Activated T-cell treated with anti-CD3 and anti-CD28 coated beads, Interleukin-2, amount 50 U/mL, for 72 hours (primary cell): ENCODE data around the gene DOCK2. TPM values are rescaled to one million over a fixed set of nuclear protein-coding genes. Genes with fewer than 3 reads are reported as not detected.

Experiments used
- ATAC-seq, 2 donors: fragments of 150-1000 bp; cut with Tn5 transposase; replicated peaks in 1 of 2; 2 replicates each; pipeline ENCODE4 v1.10.0; 2021; ENCODE audit warnings: moderate library complexity in 2 of 2, mild to moderate bottlenecking in 1 of 2
- DNase-seq, 2 donors: peaks; one replicate each; pipeline ENCODE4 v3.0.0; 2021 to 2022; ENCODE audit warnings: mixed read lengths in 1 of 2
- H3K27ac Mint-ChIP-seq: one replicate; pipeline ENCODE4 v1.8.0; 2022; ENCODE audit warnings: mild to moderate bottlenecking, moderate library complexity, mixed read lengths
- H3K27me3 Mint-ChIP-seq: one replicate; pipeline ENCODE4 v1.8.0; 2022; ENCODE audit warnings: low read depth, mixed read lengths
- H3K36me3 Mint-ChIP-seq, 2 donors: one replicate each; pipeline ENCODE4 v1.8.0; 2022; ENCODE audit warnings: mixed read lengths in 2 of 2, mild to moderate bottlenecking in 1 of 2; ENCODE audit not compliant: insufficient read depth in 2 of 2
- H3K4me1 Mint-ChIP-seq: one replicate; pipeline ENCODE4 v1.8.0; 2022; ENCODE audit warnings: low read depth, mixed read lengths
- H3K4me3 Mint-ChIP-seq, 2 donors: one replicate each; pipeline ENCODE4 v1.8.0; 2022; ENCODE audit warnings: mild to moderate bottlenecking in 2 of 2, mixed read lengths in 2 of 2, moderate library complexity in 2 of 2
- H3K9me3 Mint-ChIP-seq, 2 donors: one replicate each; pipeline ENCODE4 v1.8.0; 2022; ENCODE audit warnings: mixed read lengths in 2 of 2
- total RNA-seq, 2 donors: library from RNA; stranded (reverse); gene quantifications; one replicate each; pipeline ENCODE4 v1.2.3, GENCODE V29; 2022

Gene DOCK2
- total RNA-seq, 2 donors from 2014 or later, result 242 to 245 TPM

- Mint-ChIP-seq H3K4me1 (no peaks in the 10 kb centered on the region), H3K27me3 (no peaks in the 10 kb centered on the region), H3K27ac (no peak overlapping the region), H3K36me3 (peaks cover 12 to 18% of the 10 kb centered on the region in 2 donors), H3K4me3 (no peak overlapping the region), H3K9me3 (no peaks in the 10 kb centered on the region)
- no peak for DNase-seq
- ATAC-seq, result no peak
Observed at GRCh38 chr5:170067574-170068170, 430.6 kb downstream of the DOCK2 start.

GRCh38 chr5:170069512-170069911 lies 432.4 kb downstream of the DOCK2 start:
- ATAC-seq (peak in 1 of 2 donors; percentile 18), DNase-seq (no peak)
- H3K4me1 Mint-ChIP-seq, result no peaks in the 10 kb centered on the region
- no peaks in the 10 kb centered on the region for H3K9me3 Mint-ChIP-seq
- no peak overlapping the region for H3K27ac Mint-ChIP-seq
- H3K4me3 Mint-ChIP-seq, result no peak overlapping the region
- no peaks in the 10 kb centered on the region for H3K27me3 Mint-ChIP-seq
- peaks cover 12 to 18% of the 10 kb centered on the region in 2 donors for H3K36me3 Mint-ChIP-seq

GRCh38 chr5:170070556-170071412 lies 433.7 kb downstream of the DOCK2 start:
- DNase-seq (peak; percentile 10 to 21), ATAC-seq (no peak)
- H3K27me3 Mint-ChIP-seq, result no peaks in the 10 kb centered on the region
- peaks cover 8% of the 10 kb centered on the region for H3K4me1 Mint-ChIP-seq
- peaks cover 11 to 24% of the 10 kb centered on the region in 2 donors for H3K36me3 Mint-ChIP-seq
- no peaks in the 10 kb centered on the region for H3K9me3 Mint-ChIP-seq
- no peak overlapping the region for H3K4me3 Mint-ChIP-seq
- H3K27ac Mint-ChIP-seq, result no peak overlapping the region

- Mint-ChIP-seq H3K4me3 (no peak overlapping the region), H3K27ac (no peak overlapping the region), H3K27me3 (no peaks in the 10 kb centered on the region), H3K36me3 (peaks cover 12 to 26% of the 10 kb centered on the region in 2 donors), H3K9me3 (no peaks in the 10 kb centered on the region), H3K4me1 (peaks cover 12% of the 10 kb centered on the region)
- ATAC-seq, result no peak
- no peak for DNase-seq
Observed at GRCh38 chr5:170071748-170072147, 434.7 kb downstream of the DOCK2 start.

GRCh38 chr5:170075696-170076095 lies 438.6 kb downstream of the DOCK2 start:
- no peak for DNase-seq
- Mint-ChIP-seq H3K4me1 (peaks cover 28% of the 10 kb centered on the region), H3K9me3 (no peaks in the 10 kb centered on the region), H3K36me3 (peaks cover 5 to 29% of the 10 kb centered on the region in 2 donors), H3K27ac (no peak overlapping the region), H3K27me3 (no peaks in the 10 kb centered on the region), H3K4me3 (no peak overlapping the region)
- ATAC-seq, result no peak

GRCh38 chr5:170076211-170076610 lies 439.1 kb downstream of the DOCK2 start:
- Mint-ChIP-seq H3K27ac (no peak overlapping the region), H3K9me3 (no peaks in the 10 kb centered on the region), H3K36me3 (peaks cover 4 to 27% of the 10 kb centered on the region in 2 donors), H3K27me3 (no peaks in the 10 kb centered on the region), H3K4me1 (peaks cover 28% of the 10 kb centered on the region), H3K4me3 (no peak overlapping the region)
- DNase-seq, result no peak
- ATAC-seq, result no peak

GRCh38 chr5:170076739-170077138 lies 439.7 kb downstream of the DOCK2 start:
- DNase-seq, result no peak
- Mint-ChIP-seq H3K27me3 (no peaks in the 10 kb centered on the region), H3K27ac (no peak overlapping the region), H3K36me3 (peaks cover 5 to 26% of the 10 kb centered on the region in 2 donors), H3K4me1 (peaks cover 28% of the 10 kb centered on the region), H3K4me3 (no peak overlapping the region), H3K9me3 (no peaks in the 10 kb centered on the region)
- ATAC-seq, result no peak

- Mint-ChIP-seq H3K4me1 (peaks cover 28% of the 10 kb centered on the region), H3K4me3 (no peak overlapping the region), H3K36me3 (peaks cover 6 to 27% of the 10 kb centered on the region in 2 donors), H3K27me3 (no peaks in the 10 kb centered on the region), H3K9me3 (no peaks in the 10 kb centered on the region), H3K27ac (no peak overlapping the region)
- DNase-seq, result no peak
- ATAC-seq, result no peak
Observed at GRCh38 chr5:170077526-170077925, 440.5 kb downstream of the DOCK2 start.

GRCh38 chr5:170078458-170078857 lies 441.4 kb downstream of the DOCK2 start:
- Mint-ChIP-seq H3K4me1 (peaks cover 28% of the 10 kb centered on the region), H3K9me3 (no peaks in the 10 kb centered on the region), H3K4me3 (no peak overlapping the region), H3K27ac (no peak overlapping the region), H3K27me3 (no peaks in the 10 kb centered on the region), H3K36me3 (peaks cover 10 to 32% of the 10 kb centered on the region in 2 donors)
- DNase-seq, result no peak
- ATAC-seq, result peak in 1 of 2 donors; percentile 29

GRCh38 chr5:170078931-170079330 lies 441.9 kb downstream of the DOCK2 start:
- H3K36me3 Mint-ChIP-seq, result peaks cover 14 to 35% of the 10 kb centered on the region in 2 donors
- H3K27ac Mint-ChIP-seq, result no peak overlapping the region

GRCh38 chr5:170080217-170080616 lies 443.1 kb downstream of the DOCK2 start:
- DNase-seq, result no peak
- Mint-ChIP-seq H3K27ac (no peak overlapping the region), H3K4me1 (peaks cover 25% of the 10 kb centered on the region), H3K27me3 (no peaks in the 10 kb centered on the region), H3K9me3 (no peaks in the 10 kb centered on the region), H3K4me3 (no peak overlapping the region), H3K36me3 (peaks cover 15 to 34% of the 10 kb centered on the region in 2 donors)
- ATAC-seq, result no peak

More at GRCh38 chr5:170078931-170079330, 441.9 kb downstream of the DOCK2 start:
- Mint-ChIP-seq H3K4me3 (no peak overlapping the region), H3K9me3 (no peaks in the 10 kb centered on the region), H3K4me1 (peaks cover 28% of the 10 kb centered on the region), H3K27me3 (no peaks in the 10 kb centered on the region)
- DNase-seq (no peak), ATAC-seq (no peak)

- ATAC-seq, result no peak
- peaks cover 21% of the 10 kb centered on the region for H3K4me1 Mint-ChIP-seq
- no peak overlapping the region for H3K4me3 Mint-ChIP-seq
- H3K27ac Mint-ChIP-seq, result no peak overlapping the region
- H3K27me3 Mint-ChIP-seq, result no peaks in the 10 kb centered on the region
- no peaks in the 10 kb centered on the region for H3K9me3 Mint-ChIP-seq
- peaks cover 19 to 34% of the 10 kb centered on the region in 2 donors for H3K36me3 Mint-ChIP-seq
- no peak for DNase-seq
Observed at GRCh38 chr5:170080786-170081445, 443.8 kb downstream of the DOCK2 start.

GRCh38 chr5:170081616-170082015 lies 444.5 kb downstream of the DOCK2 start:
- Mint-ChIP-seq H3K4me3 (no peak overlapping the region), H3K27ac (no peak overlapping the region), H3K9me3 (no peaks in the 10 kb centered on the region), H3K27me3 (no peaks in the 10 kb centered on the region), H3K36me3 (peaks cover 19 to 35% of the 10 kb centered on the region in 2 donors), H3K4me1 (peaks cover 18% of the 10 kb centered on the region)
- no peak for DNase-seq
- no peak for ATAC-seq
